Loucy (cell line): ENCODE data around the gene HBEGF.

ENCODE experiments used
- H2AFZ ChIP-seq: fragments of 200-600 bp; sonication (generic); 2 replicates; pipeline ENCODE4 v1.6.0; 2016; ENCODE audit warnings: antibody characterized with exemption, mild to moderate bottlenecking, low read length, moderate library complexity
- H3F3A ChIP-seq: fragments of 200-600 bp; 2 replicates; pipeline ENCODE4 v1.6.0; 2016; ENCODE audit warnings: antibody characterized with exemption, low read depth, mild to moderate bottlenecking
- H3K27me3 ChIP-seq: fragments of 200-600 bp; sonication (generic); 2 replicates; pipeline ENCODE4 v1.6.1; 2014; ENCODE audit warnings: low read length, mild to moderate bottlenecking; ENCODE audit not compliant: insufficient read depth, poor library complexity, severe bottlenecking
- H3K36me3 ChIP-seq: fragments of 200-600 bp; sonication (generic); 2 replicates; pipeline ENCODE4 v1.6.1; 2016; ENCODE audit warnings: low read length; ENCODE audit not compliant: insufficient read depth
- H3K4me1 ChIP-seq: fragments of 200-600 bp; sonication (generic); 2 replicates; pipeline ENCODE4 v1.5.1; 2014; ENCODE audit warnings: low read length, mild to moderate bottlenecking; ENCODE audit not compliant: insufficient read depth, poor library complexity, severe bottlenecking
- H3K4me2 ChIP-seq: fragments of 200-600 bp; sonication (generic); 2 replicates; pipeline ENCODE4 v1.6.0; 2014; ENCODE audit warnings: antibody characterized with exemption, low read length, low read depth, mild to moderate bottlenecking; ENCODE audit not compliant: poor library complexity, severe bottlenecking
- H3K4me3 ChIP-seq: fragments of 200-600 bp; sonication (generic); 2 replicates; pipeline ENCODE4 v1.5.1; 2014; ENCODE audit warnings: low read length, mild to moderate bottlenecking, mixed read lengths; ENCODE audit not compliant: poor library complexity, severe bottlenecking
- H3K79me2 ChIP-seq: fragments of 200-600 bp; sonication (generic); 2 replicates; pipeline ENCODE4 v1.6.1; 2014; ENCODE audit warnings: low read length; ENCODE audit not compliant: insufficient read depth
- H3K9ac ChIP-seq: fragments of 200-600 bp; sonication (generic); 2 replicates; pipeline ENCODE4 v1.6.0; 2014; ENCODE audit warnings: mild to moderate bottlenecking, low read depth, low read length, moderate library complexity; ENCODE audit not compliant: poor library complexity, severe bottlenecking
- H3K9me2 ChIP-seq: fragments of 200-600 bp; sonication (generic); replicated peaks from 2 replicates; pipeline ENCODE4 v1.6.1; 2016; ENCODE audit warnings: low read depth, low read length, mixed read lengths
- H3K9me3 ChIP-seq: fragments of 200-600 bp; sonication (generic); 2 replicates; pipeline ENCODE4 v1.6.1; 2014; ENCODE audit warnings: mild to moderate bottlenecking, antibody characterized with exemption, low read length, low read depth; ENCODE audit not compliant: insufficient read depth
- H4K20me1 ChIP-seq: fragments of 200-600 bp; sonication (generic); 2 replicates; pipeline ENCODE4 v1.6.0; 2014; ENCODE audit warnings: antibody characterized with exemption, low read length, mild to moderate bottlenecking; ENCODE audit not compliant: insufficient read depth, poor library complexity, severe bottlenecking
- CTCF ChIP-seq: fragments of 200-600 bp; sonication (generic); conservative IDR thresholded peaks from 2 replicates; pipeline ENCODE4 v1.5.1; 2014; ENCODE audit warnings: mild to moderate bottlenecking, antibody characterized with exemption, low read length
- EZH2phosphoT487 ChIP-seq: fragments of 200-600 bp; IDR thresholded peaks from 2 replicates; pipeline ENCODE4 v1.6.1; 2018; ENCODE audit warnings: antibody characterized with exemption, mild to moderate bottlenecking, moderate library complexity, borderline replicate concordance

Gene HBEGF

GRCh38 chr5:140363631-140364471, 17.4 kb upstream of the HBEGF start:
- no peak for TF ChIP-seq CTCF
- TF ChIP-seq EZH2phosphoT487, result no peak
- Histone ChIP-seq H3F3A (no peaks in the 10 kb centered on the region), H3K36me3 (no peaks in the 10 kb centered on the region), H3K9me3 (no peaks in the 10 kb centered on the region), H3K4me1 (no peaks in the 10 kb centered on the region), H3K9ac (no peak overlapping the region), H3K9me2 (no peaks in the 10 kb centered on the region), H3K79me2 (no peaks in the 10 kb centered on the region), H3K27me3 (no peaks in the 10 kb centered on the region), H4K20me1 (no peaks in the 10 kb centered on the region), H2AFZ (peak overlapping the region; percentile 69; the same call in 1 of the 2 replicates), H3K4me3 (no peak overlapping the region), H3K4me2 (peak overlapping the region; percentile 41)

GRCh38 chr5:140362875-140363630, 16.6 kb upstream of the HBEGF start:
- peak overlapping the region; percentile 69 for H2AFZ ChIP-seq
- no peak overlapping the region for H3K9ac ChIP-seq
- H4K20me1 ChIP-seq, result no peaks in the 10 kb centered on the region
- H3K36me3 ChIP-seq, result no peaks in the 10 kb centered on the region
- peak overlapping the region; percentile 41 for H3K4me2 ChIP-seq
- H3K27me3 ChIP-seq, result no peaks in the 10 kb centered on the region
- H3F3A ChIP-seq, result no peaks in the 10 kb centered on the region
- no peaks in the 10 kb centered on the region for H3K9me2 ChIP-seq
- TF ChIP-seq CTCF (peak; percentile 89), EZH2phosphoT487 (no peak)
- no peak overlapping the region for H3K4me3 ChIP-seq
- H3K9me3 ChIP-seq, result no peaks in the 10 kb centered on the region
- no peaks in the 10 kb centered on the region for H3K79me2 ChIP-seq
- H3K4me1 ChIP-seq, result no peaks in the 10 kb centered on the region

DNA sequence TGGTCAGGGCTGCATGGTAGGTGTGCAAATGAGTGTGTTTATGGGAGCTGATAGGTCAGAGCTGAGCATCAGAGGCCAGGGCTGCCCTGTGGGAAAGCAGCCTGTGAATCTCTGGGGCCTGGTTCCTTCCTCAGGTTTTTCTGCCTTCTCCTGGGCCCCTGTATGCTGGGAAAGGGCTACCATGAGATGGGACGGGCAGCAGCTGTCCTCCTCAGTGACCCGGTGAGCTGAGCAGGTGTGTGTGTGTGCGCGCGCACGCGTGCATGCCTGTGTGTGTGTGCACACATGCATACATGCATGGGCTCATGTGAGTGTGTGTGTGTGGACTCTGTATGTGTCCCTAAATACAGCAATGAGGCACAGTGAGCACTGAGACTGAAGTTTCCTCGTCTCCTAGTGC, 15.9 kb upstream of the HBEGF start:
- Histone ChIP-seq H3K4me1 (no peaks in the 10 kb centered on the region), H4K20me1 (no peaks in the 10 kb centered on the region), H2AFZ (no peak overlapping the region), H3K27me3 (no peaks in the 10 kb centered on the region), H3K9ac (no peak overlapping the region), H3K79me2 (no peaks in the 10 kb centered on the region), H3K9me3 (no peaks in the 10 kb centered on the region), H3K9me2 (no peaks in the 10 kb centered on the region), H3K4me3 (no peak overlapping the region), H3F3A (no peaks in the 10 kb centered on the region), H3K36me3 (no peaks in the 10 kb centered on the region), H3K4me2 (no peak overlapping the region)
- no peak for TF ChIP-seq CTCF
- TF ChIP-seq EZH2phosphoT487, result no peak
